H9 (cell line): Measurements from ENCODE around the gene MAPK13. TPM values are rescaled to one million over a fixed set of nuclear protein-coding genes. Genes with fewer than 3 reads are reported as not detected.
"Not testable (repeated sequence)": the region's sequence is repeated elsewhere in the genome, so short reads cannot be mapped to it uniquely, and the experiment has no call there.

ENCODE experiments used
- DNase-seq: peaks from one replicate; pipeline ENCODE4 v3.0.0-alpha.2; 2017
- H2AFZ ChIP-seq: one replicate; pipeline ENCODE4 v1.6.1; 2013; ENCODE audit warnings: mild to moderate bottlenecking, low read length, control low read depth, moderate library complexity
- H2AK5ac ChIP-seq: 2 replicates; pipeline ENCODE4 v1.6.1; 2013; ENCODE audit warnings: low read length, control low read depth, mixed read lengths; ENCODE audit not compliant: insufficient read length
- H2BK120ac ChIP-seq: one replicate; pipeline ENCODE4 v1.6.1; 2013; ENCODE audit warnings: low read depth, mild to moderate bottlenecking, low read length, control low read depth, inconsistent platforms; ENCODE audit not compliant: poor library complexity, severe bottlenecking
- H2BK12ac ChIP-seq: 2 replicates; pipeline ENCODE4 v1.6.1; 2013; ENCODE audit warnings: low read length, control low read depth, mixed read lengths, low read depth; ENCODE audit not compliant: insufficient read length
- H2BK15ac ChIP-seq: 2 replicates; pipeline ENCODE4 v1.6.1; 2013; ENCODE audit warnings: low read depth, low read length, control low read depth
- H2BK20ac ChIP-seq: one replicate; pipeline ENCODE4 v1.6.1; 2013; ENCODE audit warnings: low read depth, mild to moderate bottlenecking, low read length, control low read depth, inconsistent platforms; ENCODE audit not compliant: poor library complexity, severe bottlenecking
- H2BK5ac ChIP-seq: 2 replicates; pipeline ENCODE4 v1.6.1; 2013; ENCODE audit warnings: low read length, control low read depth, mixed read lengths; ENCODE audit not compliant: insufficient read length
- H3K14ac ChIP-seq: 2 replicates; pipeline ENCODE4 v1.6.1; 2013; ENCODE audit warnings: low read length, control low read depth; ENCODE audit not compliant: insufficient read depth
- H3K18ac ChIP-seq: 2 replicates; pipeline ENCODE4 v1.6.1; 2013; ENCODE audit warnings: low read depth, mild to moderate bottlenecking, mixed read lengths, low read length, control low read depth; ENCODE audit not compliant: insufficient read length
- H3K23ac ChIP-seq: 2 replicates; pipeline ENCODE4 v1.6.1; 2013; ENCODE audit warnings: low read length, control low read depth, mixed read lengths, low read depth; ENCODE audit not compliant: insufficient read length
- H3K23me2 ChIP-seq: 2 replicates; pipeline ENCODE4 v1.6.1; 2013; ENCODE audit warnings: low read depth, mild to moderate bottlenecking, mixed read lengths, low read length, control low read depth; ENCODE audit not compliant: insufficient read length, poor library complexity, severe bottlenecking
- H3K27ac ChIP-seq: 2 replicates; pipeline ENCODE4 v1.5.1; 2013; ENCODE audit warnings: low read length, control low read depth, mixed read lengths, low read depth; ENCODE audit not compliant: insufficient read length
- H3K27me3 ChIP-seq: 2 replicates; pipeline ENCODE4 v1.6.1; 2013; ENCODE audit warnings: low read length, control low read depth, inconsistent platforms; ENCODE audit not compliant: insufficient read depth
- H3K4ac ChIP-seq: 2 replicates; pipeline ENCODE4 v1.6.1; 2013; ENCODE audit warnings: low read depth, mild to moderate bottlenecking, control low read depth, inconsistent platforms, low read length, moderate library complexity
- H3K4me1 ChIP-seq: 2 replicates; pipeline ENCODE4 v1.6.1; 2013; ENCODE audit warnings: low read length, control low read depth, inconsistent platforms; ENCODE audit not compliant: insufficient read depth
- H3K4me2 ChIP-seq: 2 replicates; pipeline ENCODE4 v1.6.1; 2013; ENCODE audit warnings: low read length, control low read depth, mixed read lengths; ENCODE audit not compliant: insufficient read length, insufficient read depth
- H3K56ac ChIP-seq: 2 replicates; pipeline ENCODE4 v1.6.1; 2013; ENCODE audit warnings: low read depth, mild to moderate bottlenecking, mixed read lengths, low read length, control low read depth; ENCODE audit not compliant: insufficient read length
- H3K79me1 ChIP-seq: 2 replicates; pipeline ENCODE4 v1.6.1; 2013; ENCODE audit warnings: low read depth, mild to moderate bottlenecking, moderate library complexity, low read length, control low read depth, inconsistent platforms; ENCODE audit not compliant: insufficient read depth, poor library complexity, severe bottlenecking
- H3K79me2 ChIP-seq: 2 replicates; pipeline ENCODE4 v1.6.1; 2013; ENCODE audit warnings: low read length, control low read depth, inconsistent platforms; ENCODE audit not compliant: insufficient read depth
- H3K9ac ChIP-seq: 2 replicates; pipeline ENCODE4 v1.6.1; 2013; ENCODE audit warnings: low read length, control low read depth, mixed read lengths; ENCODE audit not compliant: insufficient read length; ENCODE audit errors: extremely low read depth
- H3K9me3 ChIP-seq: one replicate; pipeline ENCODE4 v1.6.1; 2013; ENCODE audit warnings: low read depth, low read length, inconsistent platforms; ENCODE audit not compliant: control insufficient read depth
- H3T11ph ChIP-seq: one replicate; pipeline ENCODE4 v1.6.1; 2013; ENCODE audit warnings: mild to moderate bottlenecking, low read length, control low read depth, inconsistent platforms
- H4K20me1 ChIP-seq: one replicate; pipeline ENCODE4 v1.6.1; 2013; ENCODE audit not compliant: control insufficient read depth, insufficient read length, insufficient read depth
- H4K5ac ChIP-seq: 2 replicates; pipeline ENCODE4 v1.6.1; 2013; ENCODE audit warnings: low read depth, mild to moderate bottlenecking, mixed read lengths, low read length, control low read depth; ENCODE audit not compliant: insufficient read length
- H4K8ac ChIP-seq: replicated peaks from 2 replicates; pipeline ENCODE4 v1.6.1; 2013; ENCODE audit warnings: low read length, control low read depth, mixed read lengths, low read depth; ENCODE audit not compliant: insufficient read length
- H4K91ac ChIP-seq: 2 replicates; pipeline ENCODE4 v1.6.1; 2013; ENCODE audit warnings: low read depth, mild to moderate bottlenecking, moderate library complexity, mixed read lengths, low read length, control low read depth; ENCODE audit not compliant: insufficient read length
- H3K27ac Mint-ChIP-seq, 3 experiments: 2 replicates in 2 of 3; 3 replicates in 1 of 3; pipeline ENCODE4 v1.8.0; 2020 to 2021; ENCODE audit warnings: mixed read lengths in 3 of 3, mild to moderate bottlenecking in 1 of 3, moderate library complexity in 1 of 3
- H3K27me3 Mint-ChIP-seq: 2 replicates; pipeline ENCODE4 v1.8.0; 2021; ENCODE audit warnings: low read depth, mild to moderate bottlenecking, moderate library complexity, mixed read lengths
- H3K36me3 Mint-ChIP-seq, 3 experiments: 2 replicates in 2 of 3; 3 replicates in 1 of 3; pipeline ENCODE4 v1.8.0; 2020 to 2021; ENCODE audit warnings: low read depth in 3 of 3, mixed read lengths in 3 of 3; ENCODE audit not compliant: insufficient read depth in 1 of 3
- H3K4me1 Mint-ChIP-seq, 2 experiments: 2 replicates each; pipeline ENCODE4 v1.8.0; 2020; ENCODE audit warnings: mixed read lengths in 2 of 2
- H3K4me3 Mint-ChIP-seq, 2 experiments: 2 replicates in 1 of 2; 3 replicates in 1 of 2; pipeline ENCODE4 v1.8.0; 2020 to 2021; ENCODE audit warnings: mild to moderate bottlenecking in 2 of 2, mixed read lengths in 2 of 2, moderate library complexity in 1 of 2
- H3K9me3 Mint-ChIP-seq, 2 experiments: 2 replicates in 1 of 2; 3 replicates in 1 of 2; pipeline ENCODE4 v1.8.0; 2020; ENCODE audit warnings: mild to moderate bottlenecking in 2 of 2, mixed read lengths in 2 of 2, moderate library complexity in 1 of 2
- CTCF ChIP-seq: fragments of 200-600 bp; sonication (generic); conservative IDR thresholded peaks from 3 replicates; pipeline ENCODE4 v1.8.0; 2021; ENCODE audit warnings: antibody characterized with exemption, mild to moderate bottlenecking
- WGBS: extraction: QIAGEN DNeasy Blood & Tissue Kit; methylation state at CpG from one replicate; pipeline ENCODE4 v1.1.7; 2013; ENCODE audit warnings: missing lambda C conversion rate, low lambda C conversion rate, mixed read lengths; ENCODE audit not compliant: insufficient read length; ENCODE audit errors: extremely low coverage; 5-methylcytosine and 5-hydroxymethylcytosine counted together
- total RNA-seq: library from RNA; stranded (reverse); gene quantifications from 2 replicates; pipeline ENCODE4 v1.2.1, GENCODE V29; 2021

MAPK13 gene
- total RNA-seq, 1 experiment from 2014 or later: 18.9 TPM

- Histone ChIP-seq H2BK120ac (no peak overlapping the region), H2AK5ac (no peak overlapping the region), H3K79me2 (no peaks in the 10 kb centered on the region), H2AFZ (no peak overlapping the region), H3K9me3 (no peaks in the 10 kb centered on the region), H4K5ac (no peak overlapping the region), H3T11ph (no peak overlapping the region), H2BK15ac (no peak overlapping the region), H4K91ac (no peak overlapping the region), H2BK5ac (no peak overlapping the region), H3K79me1 (no peaks in the 10 kb centered on the region), H4K8ac (no peak overlapping the region), H3K9ac (no peak overlapping the region), H3K23me2 (no peaks in the 10 kb centered on the region), H3K4me1 (peaks cover 4% of the 10 kb centered on the region), H3K23ac (no peak overlapping the region), H3K18ac (no peak overlapping the region), H4K20me1 (no peaks in the 10 kb centered on the region), H3K4me2 (no peak overlapping the region), H3K14ac (no peak overlapping the region), H3K27ac (no peak overlapping the region), H3K27me3 (no peaks in the 10 kb centered on the region), H3K56ac (no peak overlapping the region), H3K4ac (no peak overlapping the region), H2BK12ac (no peak overlapping the region), H2BK20ac (no peak overlapping the region)
- peaks cover 5% of the 10 kb centered on the region for H3K27me3 Mint-ChIP-seq
- no peak overlapping the region for H3K4me3 Mint-ChIP-seq
- H3K27ac Mint-ChIP-seq: no peak overlapping the region
- H3K4me1 Mint-ChIP-seq: peaks cover 15 to 22% of the 10 kb centered on the region in 2 experiments
- TF ChIP-seq CTCF: peak; percentile 70
- peak; percentile 89 for DNase-seq
- no peaks in the 10 kb centered on the region for H3K9me3 Mint-ChIP-seq
- no peaks in the 10 kb centered on the region; a peak in 1 of 7 replicates for H3K36me3 Mint-ChIP-seq
- no CpG with 5 or more reads among the region's 10 CpGs for WGBS
Observed at GRCh38 chr6:36123270-36124139, 6.8 kb upstream of the MAPK13 start.

- H2AFZ ChIP-seq, H3K79me1 ChIP-seq, H3K4me2 ChIP-seq, H4K8ac ChIP-seq, H3K9me3 ChIP-seq, H3K27ac ChIP-seq, H3K14ac ChIP-seq, H3K18ac ChIP-seq, H3K4ac ChIP-seq, H3T11ph ChIP-seq, H3K23me2 ChIP-seq, H2AK5ac ChIP-seq, H2BK15ac ChIP-seq, H2BK5ac ChIP-seq, H2BK20ac ChIP-seq, H4K20me1 ChIP-seq, H3K36me3 Mint-ChIP-seq, H3K4me3 Mint-ChIP-seq, H4K5ac ChIP-seq, H2BK120ac ChIP-seq, H3K4me1 ChIP-seq, H3K23ac ChIP-seq, H2BK12ac ChIP-seq, H4K91ac ChIP-seq, H3K27ac Mint-ChIP-seq, H3K56ac ChIP-seq, H3K27me3 ChIP-seq, DNase-seq, H3K9ac ChIP-seq, H3K9me3 Mint-ChIP-seq, H3K79me2 ChIP-seq: not testable (repeated sequence)
- WGBS: no CpG with 5 or more reads among the region's 8 CpGs
- peaks cover 15 to 22% of the 10 kb centered on the region in 2 experiments for H3K4me1 Mint-ChIP-seq
- H3K27me3 Mint-ChIP-seq: peaks cover 12% of the 10 kb centered on the region
Observed at GRCh38 chr6:36124346-36124745, 6.0 kb upstream of the MAPK13 start.
